Mucosa of rectum (tissue), 2 donors: ENCODE measurements around the gene TMEM108.

Source experiments
- H3K27ac ChIP-seq, 2 donors: one replicate each; pipeline ENCODE4 v1.7.0; 2013; ENCODE audit warnings: inconsistent platforms in 2 of 2, low read depth in 2 of 2, low read length in 2 of 2
- H3K27me3 ChIP-seq, 2 donors: one replicate each; pipeline ENCODE4 v1.7.0; 2013; ENCODE audit warnings: low read length in 2 of 2; ENCODE audit not compliant: control insufficient read depth in 2 of 2, insufficient read depth in 2 of 2
- H3K36me3 ChIP-seq, 2 donors: one replicate each; pipeline ENCODE4 v1.7.0; 2013; ENCODE audit warnings: low read length in 2 of 2; ENCODE audit not compliant: control insufficient read depth in 2 of 2, insufficient read depth in 2 of 2
- H3K4me1 ChIP-seq, 2 donors: one replicate each; pipeline ENCODE4 v1.7.0; 2013; ENCODE audit warnings: low read length in 2 of 2, mild to moderate bottlenecking in 1 of 2; ENCODE audit not compliant: control insufficient read depth in 2 of 2, insufficient read depth in 2 of 2
- H3K4me3 ChIP-seq, 2 donors: one replicate each; pipeline ENCODE4 v1.7.0; 2013; ENCODE audit warnings: low read length in 2 of 2
- H3K9ac ChIP-seq, 2 donors: one replicate each; pipeline ENCODE4 v1.7.0; 2013; ENCODE audit warnings: low read length in 2 of 2, low read depth in 1 of 2, mild to moderate bottlenecking in 1 of 2
- H3K9me3 ChIP-seq, 2 donors: one replicate each; pipeline ENCODE4 v1.7.0; 2013; ENCODE audit warnings: low read length in 2 of 2; ENCODE audit not compliant: control insufficient read depth in 2 of 2
- donor health status: healthy.
- donor health status: Normal muscosa, but diverticular disease.

The TMEM108 gene

GRCh38 chr3:133295944-133296917 is 258.0 kb downstream of the TMEM108 start:
- Histone ChIP-seq H3K27me3 (no peaks in the 10 kb centered on the region), H3K9me3 (no peaks in the 10 kb centered on the region), H3K27ac (no peak overlapping the region), H3K36me3 (no peaks in the 10 kb centered on the region), H3K9ac (no peak overlapping the region), H3K4me3 (no peak overlapping the region), H3K4me1 (no peaks in the 10 kb centered on the region)

DNA sequence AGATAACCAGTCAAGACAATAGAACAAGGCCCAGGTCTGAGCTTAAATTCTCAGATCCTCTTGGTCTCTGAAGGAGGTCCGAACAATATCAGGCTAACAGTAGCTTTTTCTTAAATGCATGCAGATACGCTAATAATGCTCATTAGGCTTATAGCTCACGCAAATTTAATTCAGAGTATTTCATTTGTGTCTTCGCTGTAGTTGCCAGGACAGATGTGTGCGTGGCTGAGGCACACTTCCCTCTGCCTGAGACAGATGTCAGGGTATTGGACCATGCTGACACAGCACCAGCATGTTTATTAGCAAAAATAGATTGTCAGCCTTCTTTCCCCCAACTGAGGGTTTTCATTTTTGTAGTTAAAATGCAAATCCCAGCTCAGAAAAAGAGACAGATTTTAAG is 258.8 kb downstream of the TMEM108 start:
- Histone ChIP-seq H3K4me3 (no peak overlapping the region), H3K36me3 (no peaks in the 10 kb centered on the region), H3K4me1 (no peaks in the 10 kb centered on the region), H3K27me3 (no peaks in the 10 kb centered on the region), H3K9me3 (no peaks in the 10 kb centered on the region), H3K27ac (no peak overlapping the region), H3K9ac (no peak overlapping the region)

DNA sequence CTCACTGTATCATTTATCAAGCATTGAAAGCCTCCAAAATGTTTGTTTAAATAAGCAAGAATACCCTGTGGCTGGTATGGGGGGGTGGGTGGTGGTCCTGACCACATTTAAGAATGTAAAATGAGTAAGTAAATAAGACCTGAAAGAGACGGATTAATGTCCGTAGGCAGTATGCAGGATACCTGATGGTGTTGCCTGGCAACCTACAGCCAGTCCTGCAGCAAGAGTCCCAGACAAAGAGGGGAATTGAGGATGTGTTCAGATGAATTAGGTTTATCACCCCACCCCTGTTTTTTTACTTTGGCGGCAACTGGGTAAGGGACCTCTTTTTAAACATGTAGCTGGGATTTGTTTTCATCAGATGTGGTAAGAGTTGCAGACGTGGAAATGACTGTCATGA is 261.9 kb downstream of the TMEM108 start:
- Histone ChIP-seq H3K27ac (no peak overlapping the region), H3K9ac (no peak overlapping the region)

DNA sequence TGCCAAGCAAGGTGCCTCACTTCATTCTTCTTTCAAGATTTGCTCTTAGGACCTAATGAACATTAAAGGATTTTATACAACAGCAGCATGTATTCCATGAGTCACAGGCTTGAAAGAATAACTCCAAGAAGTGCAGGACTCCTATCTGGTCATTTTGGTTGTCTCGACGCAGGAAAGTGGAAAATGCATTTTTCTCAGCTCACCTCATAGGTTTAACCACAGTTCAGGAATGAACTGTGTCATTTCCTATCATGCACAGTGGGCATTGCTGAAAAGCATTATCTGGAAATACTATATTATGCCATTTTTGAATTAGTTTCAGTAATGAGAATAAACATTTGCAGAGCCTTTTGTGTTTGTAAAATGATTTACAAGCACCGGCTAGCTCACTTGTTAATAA is 263.0 kb downstream of the TMEM108 start:
- Histone ChIP-seq H3K9me3 (no peaks in the 10 kb centered on the region), H3K27ac (no peak overlapping the region), H3K36me3 (no peaks in the 10 kb centered on the region), H3K9ac (no peak overlapping the region), H3K27me3 (no peaks in the 10 kb centered on the region), H3K4me3 (no peak overlapping the region), H3K4me1 (no peaks in the 10 kb centered on the region)

More for the DNA sequence above, 261.9 kb downstream of the TMEM108 start:
- H3K9me3 ChIP-seq = no peaks in the 10 kb centered on the region
- H3K4me1 ChIP-seq = no peaks in the 10 kb centered on the region
- no peaks in the 10 kb centered on the region for H3K36me3 ChIP-seq
- no peaks in the 10 kb centered on the region for H3K27me3 ChIP-seq
- H3K4me3 ChIP-seq = no peak overlapping the region

- Histone ChIP-seq H3K9ac (no peak overlapping the region), H3K27ac (no peak overlapping the region), H3K27me3 (no peaks in the 10 kb centered on the region), H3K36me3 (no peaks in the 10 kb centered on the region), H3K4me1 (no peaks in the 10 kb centered on the region), H3K9me3 (no peaks in the 10 kb centered on the region), H3K4me3 (no peak overlapping the region)
Observed at GRCh38 chr3:133301731-133302130, 263.5 kb downstream of the TMEM108 start.

DNA sequence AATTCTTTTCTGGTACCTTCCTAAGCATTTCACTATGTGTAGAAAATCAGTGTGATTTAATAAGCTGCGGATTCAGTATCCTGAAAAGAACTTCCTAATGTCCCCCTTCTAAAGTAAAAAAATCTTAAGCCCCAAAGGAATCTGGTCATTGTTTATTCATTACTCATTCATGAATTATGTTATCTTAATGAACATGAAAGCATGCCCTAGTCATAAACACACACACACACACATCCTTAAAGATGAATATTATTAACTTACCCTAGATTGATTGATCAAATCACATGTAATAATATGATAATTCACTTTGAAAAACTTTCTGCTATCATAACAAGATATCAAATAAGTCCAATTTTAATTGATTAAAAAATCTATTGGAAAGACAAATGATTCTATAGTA is 265.2 kb downstream of the TMEM108 start:
- no peaks in the 10 kb centered on the region for H3K27me3 ChIP-seq
- no peaks in the 10 kb centered on the region for H3K36me3 ChIP-seq
- no peaks in the 10 kb centered on the region for H3K9me3 ChIP-seq
- no peak overlapping the region for H3K27ac ChIP-seq
- H3K9ac ChIP-seq = no peak overlapping the region
- H3K4me1 ChIP-seq = no peaks in the 10 kb centered on the region
- no peak overlapping the region for H3K4me3 ChIP-seq

DNA sequence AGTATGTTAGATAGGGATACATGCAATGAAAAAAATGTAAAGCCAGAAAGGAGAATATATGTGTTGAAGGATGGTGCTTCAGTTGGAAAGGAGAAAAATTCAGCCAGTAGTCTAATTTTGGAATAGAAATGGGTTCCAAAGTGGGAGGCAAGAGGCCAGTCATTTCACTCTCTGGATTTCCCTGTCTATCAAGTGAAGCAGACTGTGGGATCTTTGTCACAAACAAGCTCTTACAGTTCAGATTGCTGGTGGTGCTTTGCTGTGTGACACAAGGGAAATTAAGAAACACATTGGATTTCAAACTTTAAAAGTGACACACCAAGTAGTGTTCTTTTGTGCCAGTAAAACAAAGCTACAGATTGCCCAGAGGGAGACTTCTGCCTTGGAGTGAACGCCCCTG is 279.7 kb downstream of the TMEM108 start:
- Histone ChIP-seq H3K4me1 (no peaks in the 10 kb centered on the region), H3K27me3 (no peaks in the 10 kb centered on the region), H3K9ac (no peak overlapping the region), H3K36me3 (no peaks in the 10 kb centered on the region), H3K4me3 (no peak overlapping the region), H3K27ac (no peak overlapping the region), H3K9me3 (no peaks in the 10 kb centered on the region)

DNA sequence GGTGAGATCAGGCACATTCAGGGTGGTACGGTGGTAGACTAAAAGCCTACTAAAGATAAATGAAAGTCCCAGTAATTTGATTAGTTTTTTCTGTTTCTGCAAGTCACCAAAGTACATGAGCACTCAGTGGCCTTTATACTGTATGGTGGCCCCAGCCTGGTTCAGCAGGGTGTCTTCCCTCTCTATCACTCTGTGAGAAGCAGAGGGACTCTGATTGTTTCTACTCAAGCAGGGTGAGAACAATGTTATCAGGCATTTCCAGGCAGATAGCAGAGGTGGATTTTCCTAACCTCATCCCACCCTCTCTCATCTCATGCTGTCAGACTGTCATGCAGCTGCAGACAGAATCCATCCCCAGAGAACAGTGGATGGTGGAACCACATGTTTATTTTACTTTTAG is 290.2 kb downstream of the TMEM108 start:
- Histone ChIP-seq H3K4me3 (no peak overlapping the region), H3K9me3 (no peaks in the 10 kb centered on the region), H3K36me3 (no peaks in the 10 kb centered on the region), H3K9ac (no peak overlapping the region), H3K4me1 (no peaks in the 10 kb centered on the region), H3K27me3 (no peaks in the 10 kb centered on the region), H3K27ac (no peak overlapping the region)

GRCh38 chr3:133329626-133330025 is 291.4 kb downstream of the TMEM108 start:
- Histone ChIP-seq H3K27ac (no peak overlapping the region), H3K4me3 (no peak overlapping the region)

DNA sequence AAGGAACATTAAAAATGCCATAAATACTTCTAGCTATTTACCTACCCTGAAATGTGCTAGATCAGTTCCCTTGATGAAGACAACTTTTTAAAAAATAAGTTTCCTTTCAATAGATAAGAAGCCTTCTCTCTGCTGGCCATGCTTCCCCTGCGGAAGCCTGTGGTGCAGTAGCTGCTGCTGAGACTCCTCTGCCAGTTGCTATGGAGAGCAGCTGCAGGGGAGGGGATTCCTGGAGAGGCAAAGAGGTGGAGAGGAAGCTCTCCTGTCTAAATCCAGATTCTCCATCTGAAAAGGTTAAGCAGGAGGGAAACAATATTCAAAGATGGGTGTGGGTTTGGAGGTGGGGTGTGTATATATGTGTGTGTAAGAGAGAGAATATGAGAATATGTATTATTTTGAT is 291.9 kb downstream of the TMEM108 start:
- H3K27ac ChIP-seq = no peak overlapping the region
- H3K9me3 ChIP-seq = no peaks in the 10 kb centered on the region
- H3K4me3 ChIP-seq = no peak overlapping the region
- H3K36me3 ChIP-seq = no peaks in the 10 kb centered on the region
- no peaks in the 10 kb centered on the region for H3K27me3 ChIP-seq
- H3K4me1 ChIP-seq = no peaks in the 10 kb centered on the region
- H3K9ac ChIP-seq = no peak overlapping the region

More at GRCh38 chr3:133329626-133330025, 291.4 kb downstream of the TMEM108 start:
- Histone ChIP-seq H3K4me1 (no peaks in the 10 kb centered on the region), H3K9ac (no peak overlapping the region), H3K9me3 (no peaks in the 10 kb centered on the region), H3K36me3 (no peaks in the 10 kb centered on the region), H3K27me3 (no peaks in the 10 kb centered on the region)
